GM21390 (cell line): ENCODE data around the gene TGOLN2.
A peak's percentile ranks its signal among the peaks of the same experiment; 100 is the strongest.
"Not testable (repeated sequence)": the region's sequence is repeated elsewhere in the genome, so short reads cannot be mapped to it uniquely, and the experiment has no call there.

ENCODE experiments used
- ATAC-seq: cut with Tn5 transposase; IDR thresholded peaks from one replicate; pipeline ENCODE4 v1.9.1; 2021; ENCODE audit not compliant: unreplicated experiment

Gene TGOLN2

DNA sequence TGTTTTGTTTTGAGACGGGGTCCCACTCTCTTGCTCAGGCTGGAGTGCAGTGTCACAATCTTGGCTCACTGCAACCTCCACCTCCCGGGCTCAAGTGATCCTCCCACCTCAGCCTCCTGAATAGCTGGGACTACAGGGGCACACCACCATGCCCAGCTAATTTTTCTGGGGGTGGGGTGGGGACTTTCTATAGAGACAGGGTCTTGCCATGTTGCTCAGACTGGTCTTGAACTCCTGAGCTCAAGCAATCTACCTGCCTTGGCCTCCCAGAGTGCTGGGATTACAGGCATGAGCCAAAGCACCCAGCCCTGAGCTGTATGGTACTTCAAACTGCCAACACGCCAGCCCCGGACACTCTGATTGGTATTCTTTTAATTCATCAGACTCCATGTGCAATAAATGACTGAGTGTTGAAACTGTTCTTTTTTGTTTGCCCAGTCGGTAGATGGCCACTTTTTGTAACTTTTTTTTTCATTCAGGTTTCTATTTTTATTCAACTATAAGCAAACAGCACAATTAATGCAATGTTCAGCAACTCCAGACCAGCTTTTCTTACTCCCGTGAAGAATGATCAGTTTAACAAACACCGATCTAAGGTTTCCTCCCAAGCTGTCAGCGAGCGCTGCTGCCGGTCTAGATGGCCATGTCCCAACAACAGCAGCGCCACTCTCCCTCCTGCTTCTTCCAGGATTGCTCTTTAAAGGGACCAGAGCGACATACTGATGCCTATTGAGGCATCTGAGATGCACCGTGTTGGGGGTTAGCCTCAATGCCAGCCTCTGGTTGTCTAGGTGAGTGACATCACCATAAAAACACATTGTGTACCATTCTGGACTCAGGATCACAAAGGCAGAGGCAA lies 12.5 kb upstream of the TGOLN2 start:
- ATAC-seq: no peak

GRCh38 chr2:85334928-85335327 lies 7.1 kb upstream of the TGOLN2 start:
- ATAC-seq: no peak

GRCh38 chr2:85333877-85334276 lies 6.1 kb upstream of the TGOLN2 start:
- not testable (repeated sequence) for ATAC-seq

- no peak for ATAC-seq
Measured at GRCh38 chr2:85330839-85331636, 3.2 kb upstream of the TGOLN2 start.

- ATAC-seq: not testable (repeated sequence)
Measured at GRCh38 chr2:85329701-85330100, 1.9 kb upstream of the TGOLN2 start.

DNA sequence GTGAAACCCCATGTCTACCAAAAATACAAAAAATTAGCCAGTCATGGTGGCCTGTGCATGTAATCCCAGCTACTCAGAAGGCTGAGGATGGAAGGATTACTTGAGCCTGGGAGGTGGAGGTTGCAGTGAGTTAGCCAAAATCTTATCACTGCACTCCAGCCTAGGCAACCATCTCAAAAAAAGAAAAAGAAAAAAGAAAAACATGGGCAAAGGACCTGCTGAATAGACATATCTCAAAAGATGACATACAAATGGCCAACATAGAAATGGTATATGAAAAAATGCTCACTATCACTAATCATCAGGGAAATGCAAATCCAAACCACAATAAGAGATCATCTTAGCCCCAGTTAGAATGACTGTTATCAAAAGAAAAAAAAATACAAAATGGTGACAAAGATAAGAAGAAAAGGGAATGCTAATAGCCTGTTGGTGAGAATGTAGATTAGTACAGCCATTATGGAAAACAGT lies 1.4 kb upstream of the TGOLN2 start:
- no peak for ATAC-seq

GRCh38 chr2:85327160-85327821 lies 498 bp downstream of the TGOLN2 start:
- peak; percentile 32 for ATAC-seq

DNA sequence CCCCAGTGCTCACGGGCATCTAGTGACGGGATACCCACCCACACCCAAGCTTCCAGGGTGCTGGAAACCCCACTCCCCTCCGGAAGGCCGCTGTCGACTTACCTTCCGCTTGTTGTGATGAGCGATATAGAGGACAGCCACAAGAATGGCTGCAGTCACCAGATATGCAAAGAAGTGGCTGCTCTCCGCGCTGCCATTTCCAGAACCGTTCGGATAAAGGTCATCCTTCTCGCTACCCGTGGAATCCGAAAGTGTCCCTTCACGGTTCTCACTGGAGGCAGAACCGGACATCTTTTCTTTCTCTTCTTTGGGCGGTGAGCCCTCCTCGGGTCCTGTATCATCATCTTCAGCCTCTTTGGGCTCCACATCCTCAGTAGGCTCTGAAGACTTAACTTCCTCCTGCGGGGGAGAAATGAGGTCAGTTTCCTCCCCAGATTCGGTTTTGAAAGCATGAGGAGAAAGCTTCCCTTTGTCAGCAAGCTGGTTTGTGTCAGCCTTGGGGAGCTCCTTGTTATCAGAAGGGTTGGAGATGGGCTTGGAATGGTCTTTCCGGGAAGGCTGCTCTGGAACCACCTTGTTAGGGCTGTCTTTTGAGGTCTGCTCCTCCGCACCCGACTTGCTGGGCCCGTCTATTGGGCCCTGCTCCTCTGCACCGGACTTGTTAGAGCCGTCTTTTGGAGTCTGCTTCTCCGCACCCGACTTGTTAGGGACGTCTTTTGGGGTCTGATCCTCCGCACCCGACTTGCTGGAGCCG lies 1.2 kb downstream of the TGOLN2 start:
- peak; percentile 36 for ATAC-seq

DNA sequence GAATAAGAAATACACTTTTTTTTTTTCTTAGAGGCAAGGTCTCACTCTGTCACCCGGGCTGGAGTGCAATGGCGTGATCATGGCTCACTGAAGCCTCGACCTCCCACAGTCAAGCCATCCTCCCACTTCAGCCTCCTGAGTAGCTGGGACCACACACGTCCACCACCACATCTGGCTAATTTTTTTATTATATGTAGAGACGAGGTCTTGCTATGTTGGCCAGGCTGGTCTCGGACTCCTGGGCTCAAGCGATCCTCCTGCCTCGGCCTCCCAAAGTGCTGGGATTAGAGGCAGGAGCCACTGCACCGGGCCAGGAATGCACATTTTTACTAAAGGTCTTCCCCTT lies 2.4 kb downstream of the TGOLN2 start:
- no peak for ATAC-seq

GRCh38 chr2:85324639-85325465 lies 2.9 kb downstream of the TGOLN2 start:
- ATAC-seq: no peak

DNA sequence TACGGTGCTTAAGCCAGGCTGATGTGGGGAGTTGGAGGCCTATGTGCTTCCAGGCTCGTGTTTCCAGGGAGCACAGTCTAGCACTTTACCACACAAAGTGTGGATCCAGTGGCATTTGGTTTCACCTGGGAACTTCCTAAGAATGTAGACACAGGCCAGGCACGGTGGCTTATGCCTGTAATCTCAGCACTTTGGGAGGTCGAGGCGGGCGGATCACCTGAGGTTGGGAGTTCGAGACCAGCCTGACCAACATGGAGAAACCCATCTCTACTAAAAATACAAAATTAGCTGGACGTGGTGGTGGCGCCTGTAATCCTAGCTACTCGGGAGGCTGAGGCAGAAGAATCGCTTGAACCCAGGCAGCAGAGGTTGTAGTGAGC lies 3.8 kb downstream of the TGOLN2 start:
- ATAC-seq: not testable (repeated sequence)

DNA sequence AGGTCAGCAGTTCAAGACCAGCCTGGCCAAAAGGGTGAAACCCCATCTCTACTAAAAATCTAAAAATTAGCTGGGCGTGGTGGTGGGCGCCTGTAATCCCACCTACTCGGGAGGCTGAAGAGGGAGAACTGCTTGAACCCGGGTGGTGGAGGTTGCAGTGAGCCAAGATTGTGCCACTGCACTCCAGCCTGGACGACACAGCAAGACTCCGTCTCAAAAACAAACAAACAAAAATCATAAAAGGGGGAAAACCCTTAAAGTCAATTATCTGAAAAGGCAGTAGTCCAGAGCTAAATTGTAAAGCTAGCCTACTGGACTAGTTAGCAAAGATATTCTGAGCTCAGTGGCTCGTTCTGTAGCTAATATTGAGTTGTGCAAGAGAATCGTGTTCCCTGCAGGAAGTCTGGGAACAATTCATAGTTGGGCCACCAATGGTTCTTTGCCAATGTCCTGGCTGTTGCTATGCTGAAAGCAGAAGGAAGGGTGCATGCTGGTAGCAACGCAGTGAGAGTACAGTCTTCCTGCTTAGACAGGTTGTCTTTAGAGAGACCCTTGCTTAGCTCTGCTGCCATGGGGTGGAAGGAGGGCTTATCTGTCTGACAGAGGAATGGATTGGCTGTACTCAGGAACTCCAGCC lies 4.3 kb downstream of the TGOLN2 start:
- ATAC-seq: no peak

DNA sequence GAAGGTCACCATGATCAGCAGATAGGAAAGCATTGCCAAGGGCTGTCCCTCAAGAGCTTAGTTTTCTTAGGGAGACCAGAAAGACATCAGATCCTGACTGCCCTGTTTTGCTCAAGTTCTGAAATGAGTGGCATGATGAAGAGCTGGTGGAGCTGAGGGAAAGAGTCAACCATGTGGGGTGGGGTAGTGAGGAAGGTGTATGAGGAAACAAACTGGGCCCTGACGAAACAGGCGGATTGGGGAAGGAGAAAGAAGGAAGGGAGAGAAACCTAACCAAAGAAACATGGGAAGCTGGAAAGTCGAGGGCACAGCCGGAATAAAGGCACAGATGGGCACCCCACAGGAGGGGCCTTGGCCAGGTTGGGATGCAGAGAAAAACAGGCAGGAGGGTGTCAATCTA lies 8.0 kb downstream of the TGOLN2 start:
- ATAC-seq: no peak

DNA sequence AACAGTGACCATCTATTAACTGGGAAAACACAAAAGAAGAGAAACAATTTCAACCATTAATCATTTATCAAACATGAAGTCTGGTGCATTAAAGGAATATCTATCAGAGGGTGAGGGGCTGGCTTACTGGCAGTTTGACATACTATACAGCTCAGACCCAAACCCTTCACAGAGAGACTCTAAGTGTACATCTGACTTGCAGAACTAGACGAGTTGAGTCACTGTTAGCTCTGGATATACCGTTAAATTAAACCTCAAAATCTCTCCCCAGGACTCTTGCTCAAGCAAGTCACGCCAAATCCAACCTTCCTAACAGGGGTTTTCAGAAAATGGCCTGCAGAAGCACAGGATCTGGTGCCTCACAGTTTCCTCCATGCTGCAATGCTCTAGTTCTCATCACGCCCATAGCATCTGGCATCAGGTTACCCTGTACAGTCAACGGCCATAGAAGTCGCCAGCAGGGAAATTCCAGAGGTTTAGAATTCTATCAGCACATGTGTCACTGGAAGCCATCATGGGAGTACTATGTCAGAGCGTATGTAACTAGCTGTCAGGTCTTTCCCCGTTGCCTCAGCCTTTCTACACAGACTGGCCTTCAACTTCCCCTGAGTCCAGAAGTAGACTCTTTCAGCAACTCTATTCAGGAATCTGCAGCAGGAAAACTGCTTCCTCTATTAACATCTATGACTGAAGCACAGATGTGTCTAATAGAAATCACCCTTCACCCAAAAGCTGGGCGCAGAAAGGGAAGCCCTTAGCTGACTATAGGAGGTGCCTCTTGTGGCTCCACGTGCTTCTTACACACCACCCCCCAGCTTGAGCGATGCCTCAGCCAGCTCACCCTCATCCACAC lies 9.3 kb downstream of the TGOLN2 start:
- no peak for ATAC-seq

GRCh38 chr2:85315921-85316320 lies 11.9 kb downstream of the TGOLN2 start:
- not testable (repeated sequence) for ATAC-seq

DNA sequence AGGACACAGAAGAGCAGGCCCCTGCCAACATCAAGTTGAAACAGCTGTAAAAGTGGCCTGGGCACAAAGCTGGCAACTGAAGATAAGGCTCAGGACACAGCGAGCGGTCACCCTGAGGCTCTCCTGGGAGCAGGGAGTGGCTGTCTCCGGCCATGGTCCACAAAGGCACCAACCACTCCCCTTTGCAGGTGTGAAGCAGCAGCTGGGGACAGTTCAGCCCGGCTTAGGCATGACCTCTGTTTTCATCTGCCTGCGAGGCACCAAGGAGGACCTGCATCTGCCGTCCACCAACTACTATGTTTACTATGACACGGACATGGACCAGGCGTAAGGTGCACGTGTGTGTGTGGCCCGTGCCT lies 12.9 kb downstream of the TGOLN2 start:
- no peak for ATAC-seq

DNA sequence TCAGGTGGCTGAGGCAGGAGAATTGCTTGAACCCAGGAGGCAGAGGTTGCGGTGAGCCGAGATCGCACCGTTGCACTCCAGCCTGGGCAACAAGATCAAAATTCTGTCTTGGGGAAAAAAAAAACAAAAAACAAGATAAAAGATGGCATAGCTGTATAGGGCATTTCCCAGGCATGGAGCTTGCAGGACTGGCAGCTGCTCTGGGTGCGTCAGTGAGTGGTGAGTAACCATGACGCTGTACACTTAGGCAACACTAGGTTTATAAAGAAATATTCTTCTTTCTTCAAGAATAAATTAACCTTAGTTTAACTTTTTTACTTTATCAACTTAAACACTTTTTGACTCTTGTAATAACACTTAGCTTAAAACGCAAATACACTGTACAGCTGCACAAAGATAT lies 15.4 kb downstream of the TGOLN2 start:
- ATAC-seq: no peak

GRCh38 chr2:85310330-85310729 lies 17.5 kb downstream of the TGOLN2 start:
- ATAC-seq: peak; percentile 55
